VCaP (cell line): ENCODE data around the gene DNAH5.

ENCODE experiments used
- H3K27ac ChIP-seq: fragments of 450-650 bp; 2 replicates; pipeline ENCODE4 v1.5.1; 2017
- TF ChIP-seq, protein P1 (sequence below): fragments of 450-650 bp; conservative IDR thresholded peaks from 2 replicates; pipeline ENCODE4 v1.5.1; 2017; ENCODE audit warnings: mild to moderate bottlenecking, moderate library complexity

The DNAH5 gene

DNA sequence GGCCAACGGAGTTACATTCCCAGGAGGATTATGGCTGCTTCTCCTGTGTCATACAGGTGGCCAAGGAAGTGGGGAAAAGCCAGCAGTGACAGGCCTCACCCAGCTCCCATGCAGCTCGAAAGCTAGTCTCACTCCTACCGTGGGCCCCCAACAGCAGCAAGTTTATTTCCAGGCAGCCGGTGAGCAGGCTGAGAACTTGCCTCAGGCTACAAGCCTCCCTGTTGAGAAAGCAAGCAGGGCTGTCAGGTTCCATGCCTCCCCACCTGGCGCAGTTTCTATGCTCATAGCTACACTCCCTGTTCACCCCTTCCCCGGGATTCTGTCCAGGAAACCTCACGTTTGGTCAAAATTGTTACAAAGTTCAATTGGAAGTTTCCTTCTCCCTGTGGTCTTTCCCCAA lies 27.5 kb upstream of the DNAH5 start:
- H3K27ac ChIP-seq = no peak overlapping the region
- TF ChIP-seq, protein P1, sequence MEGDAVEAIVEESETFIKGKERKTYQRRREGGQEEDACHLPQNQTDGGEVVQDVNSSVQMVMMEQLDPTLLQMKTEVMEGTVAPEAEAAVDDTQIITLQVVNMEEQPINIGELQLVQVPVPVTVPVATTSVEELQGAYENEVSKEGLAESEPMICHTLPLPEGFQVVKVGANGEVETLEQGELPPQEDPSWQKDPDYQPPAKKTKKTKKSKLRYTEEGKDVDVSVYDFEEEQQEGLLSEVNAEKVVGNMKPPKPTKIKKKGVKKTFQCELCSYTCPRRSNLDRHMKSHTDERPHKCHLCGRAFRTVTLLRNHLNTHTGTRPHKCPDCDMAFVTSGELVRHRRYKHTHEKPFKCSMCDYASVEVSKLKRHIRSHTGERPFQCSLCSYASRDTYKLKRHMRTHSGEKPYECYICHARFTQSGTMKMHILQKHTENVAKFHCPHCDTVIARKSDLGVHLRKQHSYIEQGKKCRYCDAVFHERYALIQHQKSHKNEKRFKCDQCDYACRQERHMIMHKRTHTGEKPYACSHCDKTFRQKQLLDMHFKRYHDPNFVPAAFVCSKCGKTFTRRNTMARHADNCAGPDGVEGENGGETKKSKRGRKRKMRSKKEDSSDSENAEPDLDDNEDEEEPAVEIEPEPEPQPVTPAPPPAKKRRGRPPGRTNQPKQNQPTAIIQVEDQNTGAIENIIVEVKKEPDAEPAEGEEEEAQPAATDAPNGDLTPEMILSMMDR = no peak

- H3K27ac ChIP-seq = peak overlapping the region; percentile 63
- TF ChIP-seq, protein P1 = peak; percentile 89
Observed at GRCh38 chr5:13957032-13957645, 12.7 kb upstream of the DNAH5 start.

DNA sequence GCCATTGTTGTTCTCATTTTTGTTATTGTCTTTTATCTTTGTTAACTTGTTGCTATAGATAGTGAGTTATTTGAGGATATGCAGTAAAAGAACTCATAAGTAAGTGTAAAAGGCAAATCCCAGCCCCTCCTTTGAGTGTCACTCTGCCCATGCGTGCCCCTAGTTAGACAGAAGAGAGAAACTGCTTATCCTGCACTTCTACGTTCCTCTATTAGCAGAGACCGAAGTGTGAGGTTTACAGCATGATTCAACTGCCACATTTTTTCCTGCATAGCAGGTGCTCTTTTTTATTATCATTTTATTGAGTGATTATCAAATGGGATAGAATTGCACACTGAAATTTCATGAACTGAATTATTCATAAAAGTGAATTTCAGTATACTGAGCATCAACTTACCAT lies 12.0 kb upstream of the DNAH5 start:
- peak overlapping the region; percentile 63 for H3K27ac ChIP-seq
- TF ChIP-seq, protein P1 = no peak

- TF ChIP-seq, protein P1 = no peak
Observed at GRCh38 chr5:13955896-13956295, 11.4 kb upstream of the DNAH5 start.

GRCh38 chr5:13946111-13946510 lies 1.6 kb upstream of the DNAH5 start:
- TF ChIP-seq, protein P1 = no peak
- H3K27ac ChIP-seq = peak overlapping the region; percentile 97

More at GRCh38 chr5:13955896-13956295, 11.4 kb upstream of the DNAH5 start:
- H3K27ac ChIP-seq = peak overlapping the region; percentile 63; the same call in 1 of the 2 replicates

- H3K27ac ChIP-seq = peak overlapping the region; percentile 97
- TF ChIP-seq, protein P1 = no peak
Observed at GRCh38 chr5:13945271-13945670, 783 bp upstream of the DNAH5 start.

GRCh38 chr5:13943676-13944075 lies 812 bp downstream of the DNAH5 start:
- H3K27ac ChIP-seq = peak overlapping the region; percentile 97
- TF ChIP-seq, protein P1 = no peak
